HepG2 (cell line): Measurements from ENCODE around the gene HIPK4. TPM values are rescaled to one million over a fixed set of nuclear protein-coding genes. Genes with fewer than 3 reads are reported as not detected.
A peak's percentile ranks its signal among the peaks of the same experiment; 100 is the strongest.

Experiments used
- AGO2 ChIP-seq: fragments of 200-400 bp; formaldehyde crosslinking; optimal IDR thresholded peaks from 2 replicates; pipeline ENCODE3; 2017; ENCODE audit warnings: mild to moderate bottlenecking, low read depth, low read length, moderate library complexity
- ATF7 ChIP-seq, 2 experiments: fragments of 450-650 bp in 1 of 2; sonication (generic) in 1 of 2; formaldehyde crosslinking in 1 of 2; IDR thresholded peaks; 2 replicates each; pipeline versions ENCODE4 v1.4.0 to v1.6.1; 2016 to 2020; ENCODE audit warnings: antibody characterized with exemption in 1 of 2, mild to moderate bottlenecking in 1 of 2, missing genetic modification reagents in 1 of 2
- DMTF1 ChIP-seq: sonication (generic); formaldehyde crosslinking; IDR thresholded peaks from 2 replicates; pipeline ENCODE4 v1.4.0; 2020; ENCODE audit warnings: mild to moderate bottlenecking, missing genetic modification reagents
- JUND ChIP-seq: sonication (generic); formaldehyde crosslinking; IDR thresholded peaks from 2 replicates; pipeline ENCODE4 v1.8.0; 2022; ENCODE audit warnings: mild to moderate bottlenecking, missing genetic modification reagents
- KDM5B ChIP-seq: sonication (generic); formaldehyde crosslinking; IDR thresholded peaks from 2 replicates; pipeline ENCODE4 v1.4.0; 2020; ENCODE audit warnings: missing genetic modification reagents, mild to moderate bottlenecking, borderline replicate concordance
- PCBP1 ChIP-seq: fragments of 200-400 bp; formaldehyde crosslinking; IDR thresholded peaks from 2 replicates; pipeline ENCODE4 v1.6.1; 2017; ENCODE audit warnings: mild to moderate bottlenecking, low read depth, low read length, borderline replicate concordance
- STAT5B ChIP-seq: sonication (generic); formaldehyde crosslinking; IDR thresholded peaks from 2 replicates; pipeline ENCODE4 v1.4.0; 2020; ENCODE audit warnings: missing genetic modification reagents
- U2AF1 ChIP-seq: fragments of 200-400 bp; formaldehyde crosslinking; optimal IDR thresholded peaks from 2 replicates; pipeline ENCODE3; 2017; ENCODE audit warnings: mild to moderate bottlenecking, low read depth, low read length
- ZBTB26 ChIP-seq: IDR thresholded peaks from 2 replicates; pipeline ENCODE4 v1.6.1; 2016; ENCODE audit warnings: missing compliant biosample characterization, missing genetic modification reagents, borderline replicate concordance
- ZNF407 ChIP-seq: sonication (generic); formaldehyde crosslinking; IDR thresholded peaks from one replicate; pipeline ENCODE4 v1.5.1; 2020; ENCODE audit warnings: mild to moderate bottlenecking, missing genetic modification reagents; ENCODE audit errors: not compliant biosample characterization
- ZNF615 ChIP-seq: sonication (generic); formaldehyde crosslinking; IDR thresholded peaks from 2 replicates; pipeline ENCODE4 v1.5.0; 2020; ENCODE audit warnings: mild to moderate bottlenecking, missing genetic modification reagents, borderline replicate concordance
- ZNF737 ChIP-seq: sonication (generic); formaldehyde crosslinking; IDR thresholded peaks from 2 replicates; pipeline ENCODE4 v1.5.0; 2020; ENCODE audit warnings: missing genetic modification reagents, mild to moderate bottlenecking, borderline replicate concordance
- polyA plus RNA-seq, 8 experiments: library from polyadenylated mRNA; depleted of rRNA in 3 of 8; stranded (reverse) in 7 of 8; unstranded in 1 of 8; fragments of >200 nt; fragmentation: Illumina TruSeq in 4 of 8; extraction: Trizol in 4 of 8; gene quantifications; 2 replicates each; pipeline versions ENCODE4 v1.2.1 to v1.2.3, GENCODE V29; 2011 to 2016; ENCODE audit warnings: low read depth in 4 of 8, missing spikeins in 1 of 8, mixed read lengths in 1 of 8; ENCODE audit not compliant: insufficient read depth in 1 of 8
- total RNA-seq, 5 experiments: library from RNA; depleted of rRNA; stranded (reverse); fragments of >200 nt; fragmentation: Illumina TruSeq; extraction: Trizol; gene quantifications; 2 replicates each; pipeline ENCODE4 v1.2.3, GENCODE V29; 2016; ENCODE audit warnings: low read depth in 1 of 5
- TF ChIP-seq, protein P1 (sequence below): sonication (generic); formaldehyde crosslinking; IDR thresholded peaks from 2 replicates; pipeline ENCODE4 v1.4.0; 2020; ENCODE audit warnings: missing genetic modification reagents, mild to moderate bottlenecking, borderline replicate concordance

HIPK4 gene
- total and polyA plus RNA-seq, 2 of the 13 experiments (the other 11 are each of a cell fraction or from before 2014, with no cell fraction given), result 0.03 TPM; not detected in 1

DNA sequence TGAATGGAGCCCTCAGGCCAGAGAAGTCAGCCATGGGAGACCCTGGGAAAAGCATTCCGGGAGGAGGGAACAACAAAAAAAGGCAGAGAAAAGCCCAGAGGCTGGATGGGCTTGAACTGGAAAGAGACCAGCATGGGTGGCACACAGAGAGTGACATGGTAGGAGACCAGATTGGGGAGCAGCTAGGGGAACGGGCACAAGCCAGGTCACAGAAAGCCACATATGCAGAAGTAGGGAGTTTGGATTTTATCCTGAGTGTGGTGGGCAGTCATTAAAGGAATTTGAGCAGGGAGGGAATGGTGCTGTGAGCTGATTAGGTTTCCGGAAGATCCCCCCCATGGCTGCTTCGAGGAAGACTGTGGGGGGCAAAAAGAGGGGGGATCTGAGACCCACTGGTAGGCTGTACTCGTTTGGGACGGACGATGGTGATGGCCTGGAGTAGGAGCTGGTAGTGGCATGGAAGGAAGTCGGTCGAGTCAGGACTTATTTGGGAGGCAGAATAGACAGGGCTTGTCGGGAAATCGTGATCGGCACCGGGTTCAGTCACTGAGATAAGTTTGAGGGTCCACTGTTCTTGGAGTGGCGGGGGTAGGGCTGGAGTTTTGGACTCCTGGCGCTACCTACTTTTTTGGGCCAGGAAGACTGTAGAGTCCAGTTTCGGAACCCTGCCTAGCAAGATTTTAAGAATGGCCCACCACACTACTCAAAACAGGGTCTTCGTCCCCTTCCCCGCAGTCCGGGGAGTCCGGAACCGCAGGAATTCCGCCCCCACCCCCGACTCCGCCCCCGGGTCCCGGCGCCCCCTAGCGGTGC is 34.9 kb upstream of the HIPK4 start (continued):
- no peak for TF ChIP-seq U2AF1
- no peak for TF ChIP-seq ZNF615 (CRISPR knock-in tag)
- TF ChIP-seq KDM5B, result no peak; the same call in 1 of the 2 replicates
- no peak for TF ChIP-seq ZNF737 (CRISPR knock-in tag)
- TF ChIP-seq ZBTB26 (CRISPR knock-in tag), result no peak
- no peak for TF ChIP-seq STAT5B (CRISPR knock-in tag)
- no peak for TF ChIP-seq PCBP1
- peak; percentile 4 for TF ChIP-seq ZNF407 (CRISPR knock-in tag)
- no peak for TF ChIP-seq AGO2
- TF ChIP-seq JUND (CRISPR knock-in tag), result no peak
- TF ChIP-seq DMTF1 (CRISPR knock-in tag), result no peak
- TF ChIP-seq, protein P1, sequence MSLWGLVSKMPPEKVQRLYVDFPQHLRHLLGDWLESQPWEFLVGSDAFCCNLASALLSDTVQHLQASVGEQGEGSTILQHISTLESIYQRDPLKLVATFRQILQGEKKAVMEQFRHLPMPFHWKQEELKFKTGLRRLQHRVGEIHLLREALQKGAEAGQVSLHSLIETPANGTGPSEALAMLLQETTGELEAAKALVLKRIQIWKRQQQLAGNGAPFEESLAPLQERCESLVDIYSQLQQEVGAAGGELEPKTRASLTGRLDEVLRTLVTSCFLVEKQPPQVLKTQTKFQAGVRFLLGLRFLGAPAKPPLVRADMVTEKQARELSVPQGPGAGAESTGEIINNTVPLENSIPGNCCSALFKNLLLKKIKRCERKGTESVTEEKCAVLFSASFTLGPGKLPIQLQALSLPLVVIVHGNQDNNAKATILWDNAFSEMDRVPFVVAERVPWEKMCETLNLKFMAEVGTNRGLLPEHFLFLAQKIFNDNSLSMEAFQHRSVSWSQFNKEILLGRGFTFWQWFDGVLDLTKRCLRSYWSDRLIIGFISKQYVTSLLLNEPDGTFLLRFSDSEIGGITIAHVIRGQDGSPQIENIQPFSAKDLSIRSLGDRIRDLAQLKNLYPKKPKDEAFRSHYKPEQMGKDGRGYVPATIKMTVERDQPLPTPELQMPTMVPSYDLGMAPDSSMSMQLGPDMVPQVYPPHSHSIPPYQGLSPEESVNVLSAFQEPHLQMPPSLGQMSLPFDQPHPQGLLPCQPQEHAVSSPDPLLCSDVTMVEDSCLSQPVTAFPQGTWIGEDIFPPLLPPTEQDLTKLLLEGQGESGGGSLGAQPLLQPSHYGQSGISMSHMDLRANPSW (CRISPR knock-in tag), result no peak
- no peak for TF ChIP-seq ATF7 (IDR thresholded peaks at IDR 0.05)
- TF ChIP-seq ATF7 (CRISPR knock-in tag; IDR thresholded peaks at IDR 0.05), result no peak
